ENCODE results near the gene PAEP.
A peak's percentile ranks its signal among the peaks of the same experiment; 100 is the strongest.

PAEP gene

DNA sequence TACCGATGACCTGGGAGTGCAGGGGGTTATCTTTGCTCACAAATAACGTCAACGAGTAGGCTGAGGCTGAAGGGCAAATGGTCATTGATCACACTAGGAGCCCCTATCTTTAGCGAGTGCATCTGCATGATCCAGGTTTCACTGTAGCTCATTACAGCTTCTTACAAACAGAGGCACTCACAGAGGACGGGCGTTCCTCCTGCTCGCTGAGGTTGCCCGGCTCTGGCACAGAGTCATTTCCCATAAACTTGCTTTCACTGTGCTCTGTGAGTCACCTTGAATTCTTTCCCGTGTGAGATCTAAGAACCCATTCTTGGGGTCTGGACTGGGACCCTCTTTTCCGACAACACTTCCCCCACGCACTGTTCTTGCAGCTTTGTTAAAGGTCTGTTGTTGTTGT is 1.9 kb upstream of the PAEP start:
- Histone ChIP-seq H2AK5ac (ENCODE audit: low read length) (no peak overlapping the region), H3K27me3 (ENCODE audit: insufficient read depth, low read length, poor library complexity) (no peaks in the 10 kb centered on the region), H3K36me3 (ENCODE audit: control insufficient read depth, insufficient read depth, low read length) (no peaks in the 10 kb centered on the region), H2BK120ac (ENCODE audit: low read depth, low read length) (no peak overlapping the region), H4K5ac (ENCODE audit: low read length) (no peak overlapping the region), H3K9ac (ENCODE audit: low read length) (no peak overlapping the region), H3K27ac (ENCODE audit: low read depth, low read length) (no peak overlapping the region), H3K4me2 (ENCODE audit: low read length) (no peak overlapping the region), H4K8ac (ENCODE audit: low read depth, low read length) (no peak overlapping the region), H3K4me1 (ENCODE audit: control insufficient read depth, low read depth, low read length) (no peaks in the 10 kb centered on the region), H3K4me3 (ENCODE audit: low read length) (no peak overlapping the region), H3K79me1 (ENCODE audit: low read length) (no peaks in the 10 kb centered on the region), H2BK15ac (replicated peaks; ENCODE audit: low read depth) (no peak overlapping the region), H3K4ac (ENCODE audit: low read depth, low read length) (no peak overlapping the region), H3K56ac (ENCODE audit: low read length) (no peak overlapping the region), H3K18ac (ENCODE audit: low read length) (no peak overlapping the region), H3K23ac (ENCODE audit: low read length) (no peak overlapping the region), H2BK5ac (ENCODE audit: low read length) (no peak overlapping the region), H3K79me2 (ENCODE audit: control insufficient read depth, insufficient read depth, low read length) (no peaks in the 10 kb centered on the region)
- no CpG with 5 or more reads among the region's 11 CpGs for WGBS (ENCODE audit: extremely low coverage, insufficient coverage, low lambda C conversion rate)
- peak; percentile 35 for DNase-seq

GRCh38 chr9:135562235-135562745 is 734 bp downstream of the PAEP start:
- H3K9ac ChIP-seq (ENCODE audit: low read length): no peak overlapping the region
- H3K4me1 ChIP-seq (ENCODE audit: control insufficient read depth, low read depth, low read length): no peaks in the 10 kb centered on the region
- H3K27me3 ChIP-seq (ENCODE audit: insufficient read depth, low read length, poor library complexity): no peaks in the 10 kb centered on the region
- no peaks in the 10 kb centered on the region for H3K36me3 ChIP-seq (ENCODE audit: control insufficient read depth, insufficient read depth, low read length)
- no CpG with 5 or more reads among the region's 17 CpGs for WGBS (ENCODE audit: extremely low coverage, insufficient coverage, low lambda C conversion rate)
- no peak overlapping the region for H3K56ac ChIP-seq (ENCODE audit: low read length)
- no peak overlapping the region for H2AK5ac ChIP-seq (ENCODE audit: low read length)
- H4K5ac ChIP-seq (ENCODE audit: low read length): no peak overlapping the region
- H3K79me2 ChIP-seq (ENCODE audit: control insufficient read depth, insufficient read depth, low read length): no peaks in the 10 kb centered on the region
- H3K23ac ChIP-seq (ENCODE audit: low read length): no peak overlapping the region
- DNase-seq: no peak
- H3K18ac ChIP-seq (ENCODE audit: low read length): no peak overlapping the region
- no peak overlapping the region for H3K4me3 ChIP-seq (ENCODE audit: low read length)
- H2BK15ac ChIP-seq (replicated peaks; ENCODE audit: low read depth): no peak overlapping the region
- no peak overlapping the region for H2BK5ac ChIP-seq (ENCODE audit: low read length)
- H3K4me2 ChIP-seq (ENCODE audit: low read length): no peak overlapping the region
- no peak overlapping the region for H3K27ac ChIP-seq (ENCODE audit: low read depth, low read length)
- no peak overlapping the region for H4K8ac ChIP-seq (ENCODE audit: low read depth, low read length)
- no peak overlapping the region for H3K4ac ChIP-seq (ENCODE audit: low read depth, low read length)
- no peak overlapping the region for H2BK120ac ChIP-seq (ENCODE audit: low read depth, low read length)
- H3K79me1 ChIP-seq (ENCODE audit: low read length): no peaks in the 10 kb centered on the region

DNA sequence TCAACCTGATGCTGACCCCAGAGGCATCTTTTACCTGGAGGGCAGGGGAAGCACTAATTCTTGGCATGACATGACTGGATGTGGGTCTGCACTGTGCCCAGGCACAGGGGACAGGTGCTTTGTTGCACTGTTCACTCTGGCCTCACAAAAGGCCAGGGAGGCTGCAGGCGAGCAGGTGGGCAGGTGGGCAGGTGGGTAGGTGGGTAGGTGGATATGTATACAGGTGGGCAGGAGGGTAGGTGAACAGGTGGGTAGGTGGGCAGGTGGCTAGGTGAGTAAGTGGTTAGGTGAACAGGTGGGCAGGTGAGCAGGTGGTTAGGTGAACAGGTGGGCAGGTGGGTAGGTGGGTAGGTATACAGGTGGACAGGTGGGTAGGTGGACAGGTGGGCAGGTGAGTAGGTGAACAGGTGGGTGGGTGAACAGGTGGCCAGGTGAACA is 1.5 kb downstream of the PAEP start:
- Histone ChIP-seq H3K4me3 (ENCODE audit: low read length) (no peak overlapping the region), H3K79me1 (ENCODE audit: low read length) (no peaks in the 10 kb centered on the region), H3K9ac (ENCODE audit: low read length) (no peak overlapping the region), H3K79me2 (ENCODE audit: control insufficient read depth, insufficient read depth, low read length) (no peaks in the 10 kb centered on the region), H3K4ac (ENCODE audit: low read depth, low read length) (no peak overlapping the region), H2BK5ac (ENCODE audit: low read length) (no peak overlapping the region), H3K4me2 (ENCODE audit: low read length) (no peak overlapping the region), H3K23ac (ENCODE audit: low read length) (no peak overlapping the region), H2AK5ac (ENCODE audit: low read length) (no peak overlapping the region), H3K27ac (ENCODE audit: low read depth, low read length) (no peak overlapping the region), H4K5ac (ENCODE audit: low read length) (no peak overlapping the region), H3K27me3 (ENCODE audit: insufficient read depth, low read length, poor library complexity) (no peaks in the 10 kb centered on the region), H3K36me3 (ENCODE audit: control insufficient read depth, insufficient read depth, low read length) (no peaks in the 10 kb centered on the region), H3K56ac (ENCODE audit: low read length) (no peak overlapping the region), H4K8ac (ENCODE audit: low read depth, low read length) (no peak overlapping the region), H2BK15ac (replicated peaks; ENCODE audit: low read depth) (no peak overlapping the region), H3K18ac (ENCODE audit: low read length) (no peak overlapping the region), H2BK120ac (ENCODE audit: low read depth, low read length) (no peak overlapping the region), H3K4me1 (ENCODE audit: control insufficient read depth, low read depth, low read length) (no peaks in the 10 kb centered on the region)
- no CpG with 5 or more reads among the region's 1 CpG for WGBS (ENCODE audit: extremely low coverage, insufficient coverage, low lambda C conversion rate)
- no peak for DNase-seq

DNA sequence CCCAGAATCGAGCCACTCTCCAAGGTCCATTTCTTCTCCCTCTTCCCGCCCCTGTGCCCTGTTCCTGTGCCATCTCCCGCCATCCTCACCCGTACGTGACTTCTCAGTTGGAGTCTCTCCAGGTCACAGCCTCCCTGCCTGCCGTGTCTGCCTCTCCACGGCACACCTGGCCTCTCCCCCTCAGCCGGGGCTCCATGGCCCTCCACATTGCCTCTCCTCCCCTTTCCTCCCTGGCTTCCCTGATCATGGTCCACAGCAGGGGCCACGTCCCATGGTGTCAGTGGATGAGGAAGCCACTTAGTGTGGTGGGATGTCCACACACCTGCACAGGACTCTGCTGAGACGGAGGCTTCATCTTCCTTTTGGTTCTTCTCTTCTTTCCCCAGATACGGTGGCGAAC is 2.3 kb downstream of the PAEP start:
- Histone ChIP-seq H3K4me2 (ENCODE audit: low read length) (no peak overlapping the region), H3K27ac (ENCODE audit: low read depth, low read length) (no peak overlapping the region), H3K27me3 (ENCODE audit: insufficient read depth, low read length, poor library complexity) (no peaks in the 10 kb centered on the region), H2BK15ac (replicated peaks; ENCODE audit: low read depth) (no peak overlapping the region), H3K79me1 (ENCODE audit: low read length) (no peaks in the 10 kb centered on the region), H3K36me3 (ENCODE audit: control insufficient read depth, insufficient read depth, low read length) (no peaks in the 10 kb centered on the region), H3K4me3 (ENCODE audit: low read length) (no peak overlapping the region), H2BK120ac (ENCODE audit: low read depth, low read length) (no peak overlapping the region), H3K4ac (ENCODE audit: low read depth, low read length) (no peak overlapping the region), H3K23ac (ENCODE audit: low read length) (no peak overlapping the region), H2AK5ac (ENCODE audit: low read length) (no peak overlapping the region), H3K18ac (ENCODE audit: low read length) (no peak overlapping the region), H3K9ac (ENCODE audit: low read length) (no peak overlapping the region), H2BK5ac (ENCODE audit: low read length) (no peak overlapping the region), H4K8ac (ENCODE audit: low read depth, low read length) (no peak overlapping the region), H3K4me1 (ENCODE audit: control insufficient read depth, low read depth, low read length) (no peaks in the 10 kb centered on the region), H3K79me2 (ENCODE audit: control insufficient read depth, insufficient read depth, low read length) (no peaks in the 10 kb centered on the region), H4K5ac (ENCODE audit: low read length) (no peak overlapping the region), H3K56ac (ENCODE audit: low read length) (no peak overlapping the region)
- no peak for DNase-seq
- no CpG with 5 or more reads among the region's 12 CpGs for WGBS (ENCODE audit: extremely low coverage, insufficient coverage, low lambda C conversion rate)

- Histone ChIP-seq H3K18ac (ENCODE audit: low read length) (no peak overlapping the region), H3K23ac (ENCODE audit: low read length) (no peak overlapping the region), H2BK5ac (ENCODE audit: low read length) (no peak overlapping the region), H4K8ac (ENCODE audit: low read depth, low read length) (no peak overlapping the region), H3K4me3 (ENCODE audit: low read length) (no peak overlapping the region), H3K4ac (ENCODE audit: low read depth, low read length) (no peak overlapping the region), H3K4me1 (ENCODE audit: control insufficient read depth, low read depth, low read length) (no peaks in the 10 kb centered on the region), H3K27me3 (ENCODE audit: insufficient read depth, low read length, poor library complexity) (no peaks in the 10 kb centered on the region), H2AK5ac (ENCODE audit: low read length) (no peak overlapping the region), H2BK15ac (replicated peaks; ENCODE audit: low read depth) (no peak overlapping the region), H3K4me2 (ENCODE audit: low read length) (no peak overlapping the region), H3K9ac (ENCODE audit: low read length) (no peak overlapping the region), H4K5ac (ENCODE audit: low read length) (no peak overlapping the region), H3K79me2 (ENCODE audit: control insufficient read depth, insufficient read depth, low read length) (no peaks in the 10 kb centered on the region), H2BK120ac (ENCODE audit: low read depth, low read length) (no peak overlapping the region), H3K79me1 (ENCODE audit: low read length) (no peaks in the 10 kb centered on the region), H3K27ac (ENCODE audit: low read depth, low read length) (no peak overlapping the region), H3K56ac (ENCODE audit: low read length) (no peak overlapping the region), H3K36me3 (ENCODE audit: control insufficient read depth, insufficient read depth, low read length) (no peaks in the 10 kb centered on the region)
- no peak for DNase-seq
- WGBS (ENCODE audit: extremely low coverage, insufficient coverage, low lambda C conversion rate): no CpG with 5 or more reads among the region's 9 CpGs
Observed at GRCh38 chr9:135565141-135565628, 3.6 kb downstream of the PAEP start.

DNA sequence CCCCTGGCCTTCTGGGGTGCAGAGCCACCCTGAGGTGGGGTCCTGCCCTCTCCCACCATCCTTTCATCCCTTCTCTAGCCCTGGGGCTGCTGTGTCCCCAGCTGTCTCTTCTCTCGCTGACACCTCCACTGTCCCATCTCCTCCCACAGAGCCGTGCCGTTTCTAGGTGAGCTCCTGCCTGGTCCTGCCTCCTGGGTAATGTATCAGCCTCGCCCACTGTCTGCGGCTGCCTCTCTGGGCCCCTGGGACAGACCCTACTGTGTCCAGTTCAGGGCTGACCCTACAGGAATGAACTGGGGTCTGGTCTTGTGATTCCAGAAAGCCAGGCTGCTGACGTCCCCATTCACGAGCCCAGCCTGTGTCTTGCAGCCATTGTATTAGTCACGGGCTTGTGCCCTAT is 4.1 kb downstream of the PAEP start:
- no peak for DNase-seq
- Histone ChIP-seq H3K27me3 (ENCODE audit: insufficient read depth, low read length, poor library complexity) (no peaks in the 10 kb centered on the region), H2BK5ac (ENCODE audit: low read length) (no peak overlapping the region), H3K4ac (ENCODE audit: low read depth, low read length) (no peak overlapping the region), H3K23ac (ENCODE audit: low read length) (no peak overlapping the region), H3K36me3 (ENCODE audit: control insufficient read depth, insufficient read depth, low read length) (no peaks in the 10 kb centered on the region), H3K4me3 (ENCODE audit: low read length) (no peak overlapping the region), H3K79me2 (ENCODE audit: control insufficient read depth, insufficient read depth, low read length) (no peaks in the 10 kb centered on the region), H3K4me2 (ENCODE audit: low read length) (no peak overlapping the region), H4K8ac (ENCODE audit: low read depth, low read length) (no peak overlapping the region), H3K27ac (ENCODE audit: low read depth, low read length) (no peak overlapping the region), H3K18ac (ENCODE audit: low read length) (no peak overlapping the region), H3K79me1 (ENCODE audit: low read length) (no peaks in the 10 kb centered on the region), H3K9ac (ENCODE audit: low read length) (no peak overlapping the region), H2AK5ac (ENCODE audit: low read length) (no peak overlapping the region), H4K5ac (ENCODE audit: low read length) (no peak overlapping the region), H2BK120ac (ENCODE audit: low read depth, low read length) (no peak overlapping the region), H3K56ac (ENCODE audit: low read length) (no peak overlapping the region), H3K4me1 (ENCODE audit: control insufficient read depth, low read depth, low read length) (no peaks in the 10 kb centered on the region), H2BK15ac (replicated peaks; ENCODE audit: low read depth) (no peak overlapping the region)
- WGBS (ENCODE audit: extremely low coverage, insufficient coverage, low lambda C conversion rate): no CpG with 5 or more reads among the region's 8 CpGs
